ENCODE results near the gene ZNF524. TPM values are rescaled to one million over a fixed set of nuclear protein-coding genes. Genes with fewer than 3 reads are reported as not detected.
"Not testable (repeated sequence)": the region's sequence is repeated elsewhere in the genome, so short reads cannot be mapped to it uniquely, and the experiment has no call there.

ZNF524 gene
- total RNA-seq, 4 donors from 2014 or later, result 23.1 to 35.0 (median 27.0) TPM

GRCh38 chr19:55581823-55582223, 18.3 kb upstream of the ZNF524 start:
- H3K27ac ChIP-seq, result no peak overlapping the region
- TF ChIP-seq EP300 (IDR thresholded peaks at IDR 0.05) (no peak), POLR2A (IDR thresholded peaks at IDR 0.05) (no peak)
- TF ChIP-seq, protein P1, sequence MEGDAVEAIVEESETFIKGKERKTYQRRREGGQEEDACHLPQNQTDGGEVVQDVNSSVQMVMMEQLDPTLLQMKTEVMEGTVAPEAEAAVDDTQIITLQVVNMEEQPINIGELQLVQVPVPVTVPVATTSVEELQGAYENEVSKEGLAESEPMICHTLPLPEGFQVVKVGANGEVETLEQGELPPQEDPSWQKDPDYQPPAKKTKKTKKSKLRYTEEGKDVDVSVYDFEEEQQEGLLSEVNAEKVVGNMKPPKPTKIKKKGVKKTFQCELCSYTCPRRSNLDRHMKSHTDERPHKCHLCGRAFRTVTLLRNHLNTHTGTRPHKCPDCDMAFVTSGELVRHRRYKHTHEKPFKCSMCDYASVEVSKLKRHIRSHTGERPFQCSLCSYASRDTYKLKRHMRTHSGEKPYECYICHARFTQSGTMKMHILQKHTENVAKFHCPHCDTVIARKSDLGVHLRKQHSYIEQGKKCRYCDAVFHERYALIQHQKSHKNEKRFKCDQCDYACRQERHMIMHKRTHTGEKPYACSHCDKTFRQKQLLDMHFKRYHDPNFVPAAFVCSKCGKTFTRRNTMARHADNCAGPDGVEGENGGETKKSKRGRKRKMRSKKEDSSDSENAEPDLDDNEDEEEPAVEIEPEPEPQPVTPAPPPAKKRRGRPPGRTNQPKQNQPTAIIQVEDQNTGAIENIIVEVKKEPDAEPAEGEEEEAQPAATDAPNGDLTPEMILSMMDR (IDR thresholded peaks at IDR 0.05), result no peak
- H3K9me3 ChIP-seq, result no peaks in the 10 kb centered on the region
- WGBS, 2 donors, result 33 to 45% methylated on average over 6 of the region's 6 CpGs
- no peak for DNase-seq (ENCODE audit: low spot score in 2 of 2)
- no peak overlapping the region for H3K4me3 ChIP-seq
- H3K27me3 ChIP-seq, result no peaks in the 10 kb centered on the region
- peaks cover 0 to 27% (median 0%) of the 10 kb centered on the region in 3 donors for H3K36me3 ChIP-seq
- H3K4me1 ChIP-seq, result peaks cover 0 to 43% (median 18%) of the 10 kb centered on the region in 4 donors

GRCh38 chr19:55582284-55582683, 17.8 kb upstream of the ZNF524 start:
- DNase-seq (ENCODE audit: low spot score in 2 of 2); H3K27ac ChIP-seq; H3K9me3 ChIP-seq; H3K27me3 ChIP-seq; H3K4me3 ChIP-seq: not testable (repeated sequence)
- Histone ChIP-seq H3K4me1 (peaks cover 0 to 47% (median 21%) of the 10 kb centered on the region in 4 donors), H3K36me3 (peaks cover 0 to 23% (median 0%) of the 10 kb centered on the region in 3 donors)
- WGBS, 2 donors, result 79 to 84% methylated on average over 4 of the region's 4 CpGs

GRCh38 chr19:55583897-55584296, 16.2 kb upstream of the ZNF524 start:
- H3K36me3 ChIP-seq; H3K4me3 ChIP-seq; H3K9me3 ChIP-seq; H3K27me3 ChIP-seq; H3K27ac ChIP-seq; DNase-seq (ENCODE audit: low spot score in 2 of 2): not testable (repeated sequence)
- peaks cover 0 to 57% (median 21%) of the 10 kb centered on the region in 4 donors for H3K4me1 ChIP-seq
- WGBS, 2 donors, result 77 to 80% methylated on average over 8 of the region's 8 CpGs

GRCh38 chr19:55584871-55585270, 15.2 kb upstream of the ZNF524 start:
- Histone ChIP-seq H3K27me3 (no peaks in the 10 kb centered on the region), H3K4me1 (peaks cover 0 to 49% (median 21%) of the 10 kb centered on the region in 4 donors)
- 82 to 92% methylated on average over 11 of the region's 11 CpGs for WGBS, 2 donors

DNA sequence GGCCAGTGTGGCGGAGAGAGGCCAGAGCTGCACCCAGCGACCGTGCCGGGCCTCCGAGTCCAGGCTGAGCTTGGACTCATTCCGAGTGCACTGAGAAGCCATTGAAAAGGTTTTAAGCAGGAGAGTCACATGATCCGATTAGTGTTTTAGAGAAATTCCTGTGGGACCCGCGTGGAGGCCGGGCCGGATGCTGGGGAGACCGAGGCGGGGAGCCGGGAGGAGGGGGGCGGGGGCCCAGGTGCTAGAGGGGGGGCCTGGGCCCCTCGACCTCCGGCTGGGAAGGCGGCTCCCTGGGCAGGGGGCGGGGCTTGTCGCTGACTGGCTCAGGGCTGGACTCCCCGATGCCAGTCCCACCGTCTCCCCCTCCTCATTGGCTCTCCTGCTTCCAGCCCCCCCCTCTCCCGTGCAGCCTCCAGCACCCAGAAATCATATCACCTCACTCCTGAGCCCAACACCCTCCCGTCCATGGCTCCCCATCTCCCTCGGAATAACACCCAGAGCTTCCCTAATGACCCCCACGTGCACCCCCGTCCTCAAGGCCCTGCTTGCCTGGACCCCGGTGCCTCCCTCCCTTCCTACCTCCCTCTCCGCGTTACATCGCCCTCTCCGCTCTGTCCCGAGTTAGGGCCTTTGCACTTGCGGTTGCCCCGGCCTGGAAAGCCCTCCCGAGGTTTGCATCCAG, 14.3 kb upstream of the ZNF524 start:
- peaks cover 0 to 45% (median 21%) of the 10 kb centered on the region in 4 donors for H3K4me1 ChIP-seq
- peak overlapping the region; percentile 2 to 50 (median 24) for H3K4me3 ChIP-seq
- H3K9me3 ChIP-seq, result no peaks in the 10 kb centered on the region
- peak overlapping the region in 3 of 4 donors; percentile 0 to 84 (median 79) for H3K27ac ChIP-seq
- DNase-seq (ENCODE audit: low spot score in 2 of 2), result peak in 1 of 2 donors; percentile 36
- no peaks in the 10 kb centered on the region for H3K36me3 ChIP-seq
- TF ChIP-seq, protein P1 (IDR thresholded peaks at IDR 0.05), result no peak
- TF ChIP-seq EP300 (IDR thresholded peaks at IDR 0.05) (no peak), POLR2A (IDR thresholded peaks at IDR 0.05) (no peak)
- no peaks in the 10 kb centered on the region for H3K27me3 ChIP-seq
- WGBS, 2 donors, result 4% methylated on average over 20 to 23 of the region's 36 CpGs

More at GRCh38 chr19:55584871-55585270, 15.2 kb upstream of the ZNF524 start:
- Histone ChIP-seq H3K36me3 (no peaks in the 10 kb centered on the region), H3K9me3 (no peaks in the 10 kb centered on the region), H3K4me3 (no peak overlapping the region), H3K27ac (no peak overlapping the region)
- no peak for DNase-seq (ENCODE audit: low spot score in 2 of 2)
- no peak for TF ChIP-seq POLR2A (IDR thresholded peaks at IDR 0.05)
- TF ChIP-seq, protein P1 (IDR thresholded peaks at IDR 0.05), result no peak
- no peak for TF ChIP-seq EP300 (IDR thresholded peaks at IDR 0.05)

DNA sequence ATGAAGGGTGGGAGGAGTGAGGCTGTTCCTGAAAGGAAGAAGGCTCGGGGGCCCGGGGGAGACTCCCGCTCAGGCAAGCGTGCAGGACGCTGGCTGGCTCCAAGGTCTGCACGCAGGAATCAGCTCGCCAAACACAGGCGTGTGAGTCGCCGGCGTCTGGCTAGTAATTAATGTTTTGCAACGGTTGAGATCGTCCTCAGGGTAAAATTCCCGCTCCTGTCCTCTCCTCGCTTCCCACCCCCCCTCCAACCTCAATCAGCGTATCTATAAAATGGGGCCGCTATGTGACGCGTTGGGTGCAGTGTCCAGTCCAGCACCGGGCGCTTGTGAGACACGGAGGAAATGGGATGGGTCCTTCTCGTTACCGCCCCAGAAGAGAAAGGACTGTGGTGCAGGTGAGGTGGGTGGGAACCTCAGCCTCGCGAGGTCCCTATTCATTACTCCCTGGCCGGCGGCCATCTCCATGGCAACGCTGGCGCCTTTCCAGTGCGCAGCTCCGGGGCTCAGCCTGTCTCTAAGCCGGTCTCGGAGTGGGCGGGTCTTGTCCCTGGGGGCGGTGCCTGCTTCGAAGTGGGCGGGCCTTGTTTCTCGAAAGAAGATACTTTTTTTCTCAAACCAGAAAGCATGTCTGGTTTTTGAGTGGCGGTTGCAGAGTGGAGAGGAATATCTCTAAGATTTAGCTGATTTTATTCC, 13.0 kb upstream of the ZNF524 start:
- peaks cover 0 to 9% (median 0%) of the 10 kb centered on the region in 3 donors for H3K36me3 ChIP-seq
- H3K4me1 ChIP-seq, result peaks cover 0 to 32% (median 16%) of the 10 kb centered on the region in 4 donors
- peak overlapping the region in 1 of 4 donors; percentile 34 for H3K27ac ChIP-seq
- 1% methylated on average over 32 to 37 of the region's 40 CpGs for WGBS, 2 donors
- H3K27me3 ChIP-seq, result no peaks in the 10 kb centered on the region
- peak; percentile 90 to 94 for DNase-seq (ENCODE audit: low spot score in 2 of 2)
- no peaks in the 10 kb centered on the region for H3K9me3 ChIP-seq
- TF ChIP-seq EP300 (IDR thresholded peaks at IDR 0.05), result no peak
- no peak for TF ChIP-seq POLR2A (IDR thresholded peaks at IDR 0.05)
- TF ChIP-seq, protein P1 (IDR thresholded peaks at IDR 0.05), result no peak
- H3K4me3 ChIP-seq, result peak overlapping the region in 3 of 4 donors; percentile 20 to 47 (median 39)

Measured in tibial nerve (tissue), 4 donors.